Esophagus muscularis mucosa (tissue), 4 donors: ENCODE measurements around the gene VSIG10L. TPM values are rescaled to one million over a fixed set of nuclear protein-coding genes. Genes with fewer than 3 reads are reported as not detected.

Experiments
- DNase-seq: peaks from one replicate; pipeline ENCODE4 v3.0.0-alpha.2; 2017; ENCODE audit errors: extremely low spot score
- H3K27ac ChIP-seq, 4 donors: fragments of 200-600 bp; sonication (generic); replicated peaks in 1 of 4; 1 replicate in 3 of 4; 2 replicates in 1 of 4; pipeline ENCODE4 v1.5.1; 2016 to 2019; ENCODE audit warnings: mild to moderate bottlenecking in 1 of 4
- H3K27me3 ChIP-seq, 4 donors: fragments of 200-600 bp; sonication (generic); one replicate each; pipeline versions ENCODE4 v1.5.1 to v1.6.0; 2016 to 2019
- H3K36me3 ChIP-seq, 4 donors: fragments of 200-600 bp; sonication (generic); one replicate each; pipeline ENCODE4 v1.5.1; 2016 to 2019
- H3K4me1 ChIP-seq, 4 donors: fragments of 200-600 bp; sonication (generic); one replicate each; pipeline ENCODE4 v1.5.1; 2016 to 2019
- H3K4me3 ChIP-seq, 4 donors: fragments of 200-600 bp; sonication (generic); 1 replicate in 2 of 4; 2 replicates in 2 of 4; pipeline ENCODE4 v1.5.1; 2016 to 2019; ENCODE audit warnings: mild to moderate bottlenecking in 4 of 4, moderate library complexity in 1 of 4
- H3K9me3 ChIP-seq, 4 donors: fragments of 200-600 bp; sonication (generic); 1 replicate in 3 of 4; 2 replicates in 1 of 4; pipeline ENCODE4 v1.5.1; 2016 to 2019
- EP300 ChIP-seq: sonication (generic); formaldehyde crosslinking; IDR thresholded peaks from one replicate; pipeline ENCODE4 v1.6.1; 2017; ENCODE audit warnings: antibody characterized with exemption
- POLR2A ChIP-seq: fragments of 450-650 bp; IDR thresholded peaks from one replicate; pipeline ENCODE4 v1.6.1; 2017; ENCODE audit warnings: antibody characterized with exemption, moderate library complexity, mild to moderate bottlenecking, low read depth
- POLR2AphosphoS5 ChIP-seq, 2 donors: sonication (generic); formaldehyde crosslinking; IDR thresholded peaks; one replicate each; pipeline ENCODE4 v1.6.1; 2017; ENCODE audit warnings: antibody characterized with exemption in 2 of 2
- WGBS: methylation state at CpG from one replicate; pipeline ENCODE4 v1.1.5; 2018; 5-methylcytosine and 5-hydroxymethylcytosine counted together
- intact Hi-C: fragments of 100-400 bp; cut with DNase I; formaldehyde crosslinking; loops from one replicate; pipeline ENCODE4 v1.15.1; 2023
- total RNA-seq, 4 donors: library from RNA; depleted of rRNA; stranded (reverse); fragments of >200 nt; gene quantifications; one replicate each; pipeline versions ENCODE4 v1.1.0 to v1.2.1, GENCODE V29; 2016
- TF ChIP-seq, protein P1 (sequence below), 3 experiments: fragments of 200-600 bp in 2 of 3; fragments of 450-650 bp in 1 of 3; sonication (generic) in 2 of 3; IDR thresholded peaks; one replicate each; pipeline ENCODE4 v1.5.1; 2017 to 2019; ENCODE audit warnings: antibody characterized with exemption in 3 of 3, mild to moderate bottlenecking in 2 of 3, moderate library complexity in 1 of 3

VSIG10L gene
- total RNA-seq, 4 donors from 2014 or later, result 1.3 to 3.4 (median 2.2) TPM

DNA sequence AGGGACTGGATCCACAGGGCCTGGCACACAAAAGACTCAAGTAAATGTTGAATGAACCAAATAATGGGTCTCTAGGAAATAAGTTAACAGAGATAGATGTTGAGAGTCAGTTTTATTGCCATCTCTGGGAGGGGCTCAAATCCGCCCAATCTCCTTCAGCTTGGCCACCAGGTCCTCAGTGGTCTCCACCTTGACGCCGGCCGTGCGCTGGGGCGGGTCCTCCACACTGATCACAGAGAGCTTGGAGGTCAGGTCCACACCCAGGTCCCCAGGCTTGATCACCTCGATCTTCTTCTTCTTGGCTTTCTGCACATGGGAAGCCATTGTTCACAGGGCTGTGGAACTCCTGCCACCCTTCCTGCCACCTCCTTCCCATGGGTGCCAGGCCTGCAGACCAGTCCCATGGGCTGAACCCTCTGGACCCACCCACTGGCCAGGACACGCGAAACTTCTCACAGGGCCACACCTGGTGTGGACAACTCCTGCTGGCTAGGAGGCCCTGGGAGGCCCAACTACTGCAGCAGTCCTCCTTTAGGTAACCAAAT is 3.2 kb upstream of the VSIG10L start:
- DNase-seq, result no peak
- no peaks in the 10 kb centered on the region for H3K27me3 ChIP-seq
- intact Hi-C loops, result loop anchor here (10.0 kb wide), 1 partner anchor 340 kb away; no protein-coding TSS in a partner anchor
- no peak overlapping the region for H3K27ac ChIP-seq
- peaks cover 12 to 58% (median 40%) of the 10 kb centered on the region in 4 donors for H3K36me3 ChIP-seq
- no peaks in the 10 kb centered on the region for H3K9me3 ChIP-seq
- 99% methylated on average over 9 of the region's 9 CpGs for WGBS
- TF ChIP-seq POLR2AphosphoS5 (IDR thresholded peaks at IDR 0.05), result no peak
- TF ChIP-seq, protein P1, sequence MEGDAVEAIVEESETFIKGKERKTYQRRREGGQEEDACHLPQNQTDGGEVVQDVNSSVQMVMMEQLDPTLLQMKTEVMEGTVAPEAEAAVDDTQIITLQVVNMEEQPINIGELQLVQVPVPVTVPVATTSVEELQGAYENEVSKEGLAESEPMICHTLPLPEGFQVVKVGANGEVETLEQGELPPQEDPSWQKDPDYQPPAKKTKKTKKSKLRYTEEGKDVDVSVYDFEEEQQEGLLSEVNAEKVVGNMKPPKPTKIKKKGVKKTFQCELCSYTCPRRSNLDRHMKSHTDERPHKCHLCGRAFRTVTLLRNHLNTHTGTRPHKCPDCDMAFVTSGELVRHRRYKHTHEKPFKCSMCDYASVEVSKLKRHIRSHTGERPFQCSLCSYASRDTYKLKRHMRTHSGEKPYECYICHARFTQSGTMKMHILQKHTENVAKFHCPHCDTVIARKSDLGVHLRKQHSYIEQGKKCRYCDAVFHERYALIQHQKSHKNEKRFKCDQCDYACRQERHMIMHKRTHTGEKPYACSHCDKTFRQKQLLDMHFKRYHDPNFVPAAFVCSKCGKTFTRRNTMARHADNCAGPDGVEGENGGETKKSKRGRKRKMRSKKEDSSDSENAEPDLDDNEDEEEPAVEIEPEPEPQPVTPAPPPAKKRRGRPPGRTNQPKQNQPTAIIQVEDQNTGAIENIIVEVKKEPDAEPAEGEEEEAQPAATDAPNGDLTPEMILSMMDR (IDR thresholded peaks at IDR 0.05), result no peak
- no peak for TF ChIP-seq EP300
- TF ChIP-seq POLR2A, result no peak
- no peak overlapping the region for H3K4me3 ChIP-seq
- peaks cover 2 to 29% (median 11%) of the 10 kb centered on the region in 4 donors for H3K4me1 ChIP-seq

DNA sequence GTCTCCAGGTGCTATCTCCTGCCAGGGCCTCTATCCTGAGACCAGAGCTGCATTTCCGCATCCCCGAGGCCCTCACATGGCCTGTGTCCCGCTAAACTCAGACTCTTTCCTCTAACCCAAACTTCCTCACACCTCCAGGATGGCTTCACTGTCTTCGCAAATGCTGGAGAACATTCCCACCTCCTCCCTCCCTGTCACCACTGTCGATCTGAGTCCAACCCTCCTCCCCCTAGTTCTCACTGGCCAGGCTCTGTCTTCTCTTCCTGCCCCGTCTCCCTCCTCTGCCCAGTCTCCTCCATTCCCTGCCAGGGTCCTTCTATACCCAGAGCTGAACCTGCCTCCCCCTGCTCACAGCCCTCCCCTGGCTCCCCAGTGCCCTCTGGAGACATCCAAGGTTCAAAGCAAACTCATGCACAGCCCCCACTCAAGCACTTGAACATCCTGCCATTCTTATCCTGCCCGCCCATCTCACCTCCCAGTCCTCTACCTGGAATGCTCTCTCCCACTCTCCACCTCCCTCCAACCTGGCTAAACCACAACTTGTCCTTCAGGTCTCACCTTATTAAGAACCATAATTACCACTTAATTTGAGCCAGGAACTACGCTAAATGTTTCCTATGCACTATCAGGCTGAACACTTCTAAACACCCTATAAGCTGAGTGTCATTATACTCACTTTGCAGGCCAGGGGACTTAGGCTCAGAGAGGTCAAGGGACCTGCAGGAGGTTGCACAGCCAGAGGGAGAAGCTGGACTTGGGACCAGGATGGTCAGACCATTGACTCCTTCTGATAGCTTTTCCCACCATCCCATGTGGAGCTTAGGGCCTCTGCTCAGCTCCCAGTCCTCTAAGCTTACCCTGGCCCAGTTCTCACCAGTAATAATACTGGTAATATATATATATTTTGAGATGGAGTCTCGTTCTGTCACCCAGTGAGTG is 961 bp upstream of the VSIG10L start:
- 57% methylated on average over 9 of the region's 9 CpGs for WGBS
- TF ChIP-seq POLR2AphosphoS5 (IDR thresholded peaks at IDR 0.05), result no peak
- TF ChIP-seq, protein P1 (IDR thresholded peaks at IDR 0.05), result no peak
- TF ChIP-seq POLR2A, result no peak
- no peak for TF ChIP-seq EP300
- H3K27me3 ChIP-seq, result no peaks in the 10 kb centered on the region
- peak overlapping the region in 3 of 4 donors; percentile 13 to 92 (median 85) for H3K27ac ChIP-seq
- intact Hi-C loops, result loop anchor here (5.0 to 10.0 kb wide), 2 partner anchors 49 to 342 kb away; partner anchors contain the start of gene C19orf84
- peaks cover 8 to 37% (median 31%) of the 10 kb centered on the region in 4 donors for H3K36me3 ChIP-seq
- no peak overlapping the region for H3K4me3 ChIP-seq
- DNase-seq, result no peak
- peaks cover 6 to 45% (median 24%) of the 10 kb centered on the region in 4 donors for H3K4me1 ChIP-seq
- H3K9me3 ChIP-seq, result no peaks in the 10 kb centered on the region

DNA sequence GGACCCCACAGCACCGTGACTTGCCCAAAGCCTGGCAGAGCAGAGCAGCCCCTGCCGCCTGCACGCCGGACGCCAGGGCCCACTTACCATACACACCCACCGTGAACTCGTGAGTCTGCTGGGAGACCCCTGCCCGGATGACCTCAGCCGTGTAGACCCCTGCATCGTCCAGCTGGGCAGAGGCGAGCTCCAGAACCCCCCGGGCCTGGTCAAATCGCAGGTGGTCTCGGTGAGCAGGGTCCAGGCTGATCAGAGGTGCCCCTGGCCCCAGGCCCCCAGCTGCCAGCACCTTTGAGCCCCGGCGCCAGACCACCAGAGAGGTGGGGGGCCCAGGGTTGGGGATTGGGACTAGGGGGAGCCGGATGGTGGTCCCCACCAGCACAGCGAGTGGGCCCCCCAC is 873 bp downstream of the VSIG10L start:
- no peaks in the 10 kb centered on the region for H3K9me3 ChIP-seq

More for the DNA sequence above, 873 bp downstream of the VSIG10L start:
- intact Hi-C loops, result loop anchor here (5.0 to 10.0 kb wide), 2 partner anchors 51 to 344 kb away; partner anchors contain the start of gene C19orf84
- H3K4me1 ChIP-seq, result peaks cover 6 to 45% (median 24%) of the 10 kb centered on the region in 4 donors
- DNase-seq, result no peak
- H3K27me3 ChIP-seq, result no peaks in the 10 kb centered on the region
- TF ChIP-seq EP300, result no peak
- TF ChIP-seq POLR2A, result no peak
- TF ChIP-seq, protein P1 (IDR thresholded peaks at IDR 0.05), result no peak
- no peak for TF ChIP-seq POLR2AphosphoS5 (IDR thresholded peaks at IDR 0.05)
- H3K36me3 ChIP-seq, result peaks cover 5 to 18% (median 14%) of the 10 kb centered on the region in 4 donors
- peak overlapping the region; percentile 84 to 92 (median 88) for H3K27ac ChIP-seq
- WGBS, result 96% methylated on average over 12 of the region's 18 CpGs
- peak overlapping the region in 1 of 4 donors; percentile 76 for H3K4me3 ChIP-seq
